NK-92 treated with Interleukin-12 subunit alpha and Interleukin-12 subunit beta, amount 100 ng/mL, for 24 hours (cell line): ENCODE data around the gene TNC.

Experiments
- DNase-seq: peaks from one replicate; lab custom pipeline; 2025; lab: John Stamatoyannopoulos, UW

Gene TNC

DNA sequence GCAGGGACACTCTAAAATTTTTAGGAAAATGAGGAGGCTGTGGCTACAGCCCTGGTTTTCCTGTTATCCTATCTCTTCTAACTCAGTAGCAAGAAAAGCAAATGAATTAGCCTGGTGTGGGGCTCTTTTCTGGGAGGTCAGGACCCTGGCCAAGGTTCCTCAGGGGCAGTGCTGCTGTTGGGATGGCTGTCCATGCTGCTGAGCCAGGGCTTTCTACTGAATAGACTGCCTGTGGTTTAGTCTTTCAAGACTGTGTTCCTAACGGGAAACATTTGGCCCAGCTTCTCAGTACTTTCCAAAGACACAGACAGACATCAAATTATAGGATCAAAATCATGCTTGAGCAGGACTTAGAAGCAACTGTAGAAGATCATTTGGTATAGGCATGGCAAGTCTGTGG, 18.1 kb downstream of the TNC start:
- DNase-seq: no peak

GRCh38 chr9:115098226-115098965, 19.6 kb downstream of the TNC start:
- no peak for DNase-seq

DNA sequence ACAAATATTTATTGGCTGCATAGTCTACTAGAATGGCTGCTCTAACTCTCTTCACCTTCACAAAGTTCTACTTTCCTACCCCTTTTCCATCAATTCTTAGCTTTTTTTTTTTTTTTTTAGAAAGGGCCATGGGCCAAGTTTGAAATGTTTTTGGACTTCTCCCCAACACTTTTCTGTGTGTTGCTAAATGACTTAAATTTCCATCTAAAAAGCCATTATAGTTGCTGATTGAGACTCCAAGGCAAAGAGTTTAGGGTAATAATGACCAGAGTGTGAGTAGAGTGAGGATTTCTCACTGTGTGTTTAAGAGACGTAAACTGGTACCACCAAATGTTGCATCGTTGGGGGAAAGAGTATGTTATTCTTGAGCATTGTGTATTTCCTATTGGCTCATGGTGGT, 24.4 kb downstream of the TNC start:
- DNase-seq: no peak

GRCh38 chr9:115090486-115090885, 27.5 kb downstream of the TNC start:
- DNase-seq: no peak

DNA sequence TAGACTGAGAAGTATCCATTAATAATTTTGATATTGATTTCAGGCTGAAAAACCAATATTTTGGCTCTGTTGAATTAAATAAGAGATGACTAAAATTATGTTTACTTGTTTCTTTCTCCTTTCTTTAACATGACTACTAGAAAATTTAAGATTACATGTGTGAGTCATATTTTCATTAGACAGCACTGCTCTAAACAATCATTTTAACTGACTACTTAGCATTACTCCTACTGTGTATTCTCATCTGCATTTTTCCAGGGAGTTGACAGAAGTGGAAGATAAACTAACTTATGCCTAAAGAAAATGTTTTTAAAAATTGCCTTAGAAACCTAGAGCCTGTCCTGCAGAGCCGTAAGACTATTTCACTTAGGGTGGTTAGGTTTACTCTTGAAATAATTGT, 29.1 kb downstream of the TNC start:
- no peak for DNase-seq

DNA sequence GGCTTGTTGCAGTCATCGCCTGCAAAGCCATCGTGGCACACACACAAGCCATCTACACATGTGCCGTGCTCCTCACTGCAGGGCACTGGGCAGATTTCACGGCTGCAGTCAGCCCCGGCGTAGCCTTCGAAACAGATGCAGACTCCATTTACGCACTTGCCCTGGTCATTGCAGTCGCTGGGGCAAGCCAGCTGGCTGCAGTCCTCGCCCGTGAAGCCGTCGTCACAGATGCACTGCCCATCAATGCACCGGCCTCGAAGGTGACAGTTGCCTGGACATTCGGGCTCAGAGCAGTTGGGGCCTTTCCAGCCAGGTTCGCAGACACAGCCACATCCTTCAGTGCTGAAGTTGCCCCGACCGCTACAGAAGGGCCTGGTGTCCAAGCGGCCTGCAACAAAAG, 31.1 kb downstream of the TNC start:
- no peak for DNase-seq

- DNase-seq: no peak
Measured at GRCh38 chr9:115086461-115086860, 31.5 kb downstream of the TNC start.

GRCh38 chr9:115085773-115086377, 32.1 kb downstream of the TNC start:
- no peak for DNase-seq

- no peak for DNase-seq
Measured at GRCh38 chr9:115084709-115085108, 33.2 kb downstream of the TNC start.

DNA sequence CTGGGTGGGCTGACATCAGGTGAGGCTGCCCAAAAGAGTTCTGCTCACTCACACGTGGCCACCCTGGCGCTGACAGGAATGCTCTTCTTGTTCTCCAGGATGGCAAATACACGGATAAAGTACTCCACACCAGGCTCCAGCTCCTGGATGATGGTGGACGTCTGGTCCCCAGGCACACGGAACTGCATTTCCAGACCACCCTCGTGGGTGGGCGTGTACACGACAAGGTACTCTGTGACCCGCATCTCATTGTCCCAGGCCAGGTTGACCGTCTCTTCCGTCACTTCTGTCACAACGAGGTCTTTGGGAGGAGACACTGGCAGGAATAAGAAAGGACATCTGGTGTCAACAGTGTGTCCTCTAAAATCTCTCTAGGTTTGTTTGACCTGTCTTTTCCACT, 33.8 kb downstream of the TNC start:
- no peak for DNase-seq

DNA sequence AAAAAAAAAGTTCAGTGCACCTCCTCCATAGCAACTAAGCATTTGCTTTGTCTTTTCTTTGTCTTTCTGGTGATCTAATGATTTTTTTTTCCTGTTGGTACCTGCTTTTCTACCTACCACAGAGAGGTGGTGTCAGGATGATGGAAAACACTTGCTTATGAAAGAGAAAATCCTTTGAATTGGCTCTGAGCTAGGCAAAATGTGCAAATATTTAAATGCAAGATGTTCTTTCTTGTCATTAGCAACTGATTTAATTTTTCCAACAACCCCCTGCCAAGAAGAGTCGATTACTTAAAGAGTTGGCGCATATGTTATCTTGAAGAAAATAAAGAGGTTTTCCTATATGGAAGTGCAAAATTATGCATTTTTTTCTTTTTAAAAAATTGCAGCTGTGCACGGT, 37.7 kb downstream of the TNC start:
- no peak for DNase-seq

DNA sequence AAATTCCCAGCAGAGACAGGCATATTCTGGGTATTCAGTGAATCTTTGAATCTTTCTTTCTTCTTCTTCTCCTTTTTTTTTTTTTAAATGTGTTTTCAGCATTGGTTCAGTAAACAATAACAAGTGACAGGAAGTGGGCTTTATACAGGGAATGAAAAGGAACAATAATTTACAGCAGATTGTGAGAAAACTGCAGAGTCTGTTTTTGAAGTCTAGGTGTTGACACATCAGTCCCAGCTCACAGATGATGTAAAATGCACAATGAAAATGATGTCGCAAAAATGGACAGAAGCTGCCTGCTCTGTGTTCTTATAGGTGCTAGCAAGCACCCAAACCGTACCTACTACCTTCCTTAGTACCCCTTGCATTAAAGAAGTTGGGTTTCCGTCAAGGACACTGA, 38.8 kb downstream of the TNC start:
- DNase-seq: no peak

DNA sequence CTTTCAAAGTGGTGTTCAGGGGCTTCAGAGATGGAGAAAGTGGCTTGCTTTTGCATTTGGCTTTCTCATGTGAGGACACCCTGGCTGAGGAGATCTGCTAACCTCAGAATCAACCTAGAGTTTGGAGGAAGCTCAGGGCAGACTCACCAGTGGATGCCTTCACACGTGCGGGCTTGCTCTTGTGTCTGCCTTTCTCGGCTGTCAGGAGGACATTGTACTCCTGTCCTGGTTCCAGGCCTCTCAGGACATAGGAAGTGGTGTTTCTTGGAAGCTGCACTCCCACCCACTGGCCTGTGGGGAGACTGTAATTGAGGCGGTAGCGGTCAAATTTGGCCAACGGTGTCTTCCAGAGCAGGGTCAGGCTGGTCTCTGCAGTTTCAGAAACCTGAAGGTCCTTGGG, 44.5 kb downstream of the TNC start:
- no peak for DNase-seq

DNA sequence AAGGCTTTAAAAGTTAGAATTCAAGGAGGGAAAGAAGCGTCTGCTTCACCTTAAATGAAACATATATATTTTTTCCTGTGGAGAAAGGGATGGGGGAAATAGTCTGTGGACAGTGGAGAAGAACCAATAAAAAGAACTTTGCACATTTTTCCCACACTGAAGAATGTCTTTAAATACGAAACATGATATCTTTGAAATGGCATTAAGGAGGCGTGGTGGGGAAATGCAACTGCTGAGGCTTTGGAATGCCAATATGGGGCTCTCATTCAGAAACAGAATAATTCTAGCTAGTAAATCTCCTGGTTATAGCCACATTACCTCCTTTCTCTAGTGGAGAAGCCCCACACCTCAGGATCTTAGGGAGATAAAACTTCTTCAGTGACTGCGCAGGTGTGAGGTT, 46.8 kb downstream of the TNC start:
- DNase-seq: no peak

DNA sequence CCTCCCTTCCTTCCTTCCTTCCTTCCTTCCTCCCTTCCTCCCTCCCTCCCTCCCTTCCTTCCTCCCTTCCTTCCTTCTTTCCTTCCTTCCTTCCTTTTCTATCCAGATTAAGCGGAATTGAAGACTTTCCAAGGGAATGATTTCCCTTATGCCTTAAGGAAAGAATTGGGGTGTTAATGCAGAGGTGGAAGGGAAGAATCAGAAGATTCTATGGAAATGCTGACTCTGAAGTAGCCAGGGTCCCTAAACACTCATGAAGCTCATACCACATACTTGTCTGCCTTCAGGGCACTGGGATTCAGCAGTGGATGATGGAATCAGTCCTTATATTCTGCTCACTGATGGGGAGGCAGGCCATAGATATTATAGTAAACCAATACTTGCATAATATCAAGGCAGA, 48.2 kb downstream of the TNC start:
- DNase-seq: no peak

DNA sequence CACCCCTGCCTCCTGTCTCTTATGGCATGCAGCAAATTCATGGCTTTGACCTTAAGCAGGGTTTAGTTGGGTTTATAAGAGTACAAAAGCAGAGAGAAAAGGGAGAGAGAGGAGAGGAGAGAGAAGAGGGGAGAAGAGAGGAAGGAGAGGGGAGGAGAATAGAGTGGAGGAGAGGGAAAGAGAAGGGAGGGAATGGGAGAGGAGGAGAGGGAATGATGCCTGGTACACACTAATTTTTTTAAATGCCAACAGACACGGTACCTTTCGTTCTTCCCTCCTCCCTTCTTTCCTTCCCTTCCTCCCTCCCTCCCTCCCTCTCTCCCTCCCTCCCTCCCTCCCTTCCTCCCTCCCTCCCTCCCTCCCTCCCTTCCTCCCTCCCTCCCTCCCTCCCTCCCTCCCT, 48.7 kb downstream of the TNC start:
- DNase-seq: no peak

DNA sequence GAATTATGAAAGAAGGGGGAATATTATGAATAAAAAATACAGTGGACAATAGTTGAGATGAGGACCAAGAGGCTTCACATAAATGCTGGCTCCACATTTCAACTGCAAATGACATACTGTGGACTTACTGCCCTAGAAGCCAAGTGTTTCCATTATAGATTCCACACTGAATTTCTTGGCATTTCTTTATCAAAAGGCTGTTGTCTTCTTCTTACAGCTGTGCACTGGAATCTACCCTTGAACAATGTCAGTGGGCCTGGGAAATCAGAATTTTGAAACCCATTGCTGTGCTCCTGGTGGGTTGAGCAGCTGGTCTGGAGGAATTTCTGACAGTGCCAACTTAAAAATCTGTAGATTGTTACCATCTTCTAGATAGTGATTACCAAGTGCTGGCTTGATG, 49.9 kb downstream of the TNC start:
- no peak for DNase-seq

- DNase-seq: no peak
Measured at GRCh38 chr9:115063058-115063845, 54.7 kb downstream of the TNC start.

DNA sequence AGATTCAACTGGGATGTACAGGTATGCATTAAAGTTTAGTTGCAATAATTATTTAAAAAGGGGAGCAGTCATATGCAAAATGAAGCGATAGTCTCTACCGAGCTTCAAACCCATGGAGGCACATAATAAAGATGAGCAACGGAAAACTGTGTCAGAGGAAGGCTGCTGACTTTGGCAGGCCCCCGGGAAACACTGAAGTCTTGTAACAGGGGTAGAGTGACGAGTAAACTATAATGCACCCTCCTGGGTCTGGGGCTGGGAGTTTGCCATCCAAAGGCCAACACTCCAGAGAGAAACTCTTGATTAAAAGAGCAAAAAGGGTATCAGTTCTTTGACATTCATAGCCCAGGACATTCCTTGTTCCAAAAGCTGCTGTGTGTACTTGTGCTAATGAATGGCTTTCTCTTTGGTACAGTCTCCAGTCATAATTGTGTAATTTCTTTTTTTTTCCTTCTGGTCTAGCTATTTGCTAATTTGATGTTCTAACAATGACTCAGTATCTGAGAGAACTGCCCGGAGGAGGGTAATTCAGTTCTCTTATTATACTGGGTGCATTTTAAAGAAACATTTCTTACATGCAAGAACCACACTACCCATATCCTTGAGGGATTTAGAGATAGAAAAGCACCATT, 59.2 kb downstream of the TNC start:
- no peak for DNase-seq

- no peak for DNase-seq
Measured at GRCh38 chr9:115058175-115058574, 59.8 kb downstream of the TNC start.

- DNase-seq: no peak
Measured at GRCh38 chr9:115057559-115057958, 60.4 kb downstream of the TNC start.

GRCh38 chr9:115050002-115050490, 67.9 kb downstream of the TNC start:
- no peak for DNase-seq

GRCh38 chr9:115046824-115047223, 71.1 kb downstream of the TNC start:
- no peak for DNase-seq
